ENCODE data around the gene HAUS3. TPM values are rescaled to one million over a fixed set of nuclear protein-coding genes. Genes with fewer than 3 reads are reported as not detected.

Gene HAUS3, protein sequence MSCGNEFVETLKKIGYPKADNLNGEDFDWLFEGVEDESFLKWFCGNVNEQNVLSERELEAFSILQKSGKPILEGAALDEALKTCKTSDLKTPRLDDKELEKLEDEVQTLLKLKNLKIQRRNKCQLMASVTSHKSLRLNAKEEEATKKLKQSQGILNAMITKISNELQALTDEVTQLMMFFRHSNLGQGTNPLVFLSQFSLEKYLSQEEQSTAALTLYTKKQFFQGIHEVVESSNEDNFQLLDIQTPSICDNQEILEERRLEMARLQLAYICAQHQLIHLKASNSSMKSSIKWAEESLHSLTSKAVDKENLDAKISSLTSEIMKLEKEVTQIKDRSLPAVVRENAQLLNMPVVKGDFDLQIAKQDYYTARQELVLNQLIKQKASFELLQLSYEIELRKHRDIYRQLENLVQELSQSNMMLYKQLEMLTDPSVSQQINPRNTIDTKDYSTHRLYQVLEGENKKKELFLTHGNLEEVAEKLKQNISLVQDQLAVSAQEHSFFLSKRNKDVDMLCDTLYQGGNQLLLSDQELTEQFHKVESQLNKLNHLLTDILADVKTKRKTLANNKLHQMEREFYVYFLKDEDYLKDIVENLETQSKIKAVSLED
- 100 to 1,000 TPM; 143 to 148 TPM for total RNA-seq
- 24.9 TPM for polyA plus RNA-seq (2013, experiment 1 of 2)
- 37.6 TPM for polyA plus RNA-seq (2013, experiment 2 of 2)
- 5.8 to 61.2 (median 19.4) reads per million in 172 experiments for total RNA-seq

DNA sequence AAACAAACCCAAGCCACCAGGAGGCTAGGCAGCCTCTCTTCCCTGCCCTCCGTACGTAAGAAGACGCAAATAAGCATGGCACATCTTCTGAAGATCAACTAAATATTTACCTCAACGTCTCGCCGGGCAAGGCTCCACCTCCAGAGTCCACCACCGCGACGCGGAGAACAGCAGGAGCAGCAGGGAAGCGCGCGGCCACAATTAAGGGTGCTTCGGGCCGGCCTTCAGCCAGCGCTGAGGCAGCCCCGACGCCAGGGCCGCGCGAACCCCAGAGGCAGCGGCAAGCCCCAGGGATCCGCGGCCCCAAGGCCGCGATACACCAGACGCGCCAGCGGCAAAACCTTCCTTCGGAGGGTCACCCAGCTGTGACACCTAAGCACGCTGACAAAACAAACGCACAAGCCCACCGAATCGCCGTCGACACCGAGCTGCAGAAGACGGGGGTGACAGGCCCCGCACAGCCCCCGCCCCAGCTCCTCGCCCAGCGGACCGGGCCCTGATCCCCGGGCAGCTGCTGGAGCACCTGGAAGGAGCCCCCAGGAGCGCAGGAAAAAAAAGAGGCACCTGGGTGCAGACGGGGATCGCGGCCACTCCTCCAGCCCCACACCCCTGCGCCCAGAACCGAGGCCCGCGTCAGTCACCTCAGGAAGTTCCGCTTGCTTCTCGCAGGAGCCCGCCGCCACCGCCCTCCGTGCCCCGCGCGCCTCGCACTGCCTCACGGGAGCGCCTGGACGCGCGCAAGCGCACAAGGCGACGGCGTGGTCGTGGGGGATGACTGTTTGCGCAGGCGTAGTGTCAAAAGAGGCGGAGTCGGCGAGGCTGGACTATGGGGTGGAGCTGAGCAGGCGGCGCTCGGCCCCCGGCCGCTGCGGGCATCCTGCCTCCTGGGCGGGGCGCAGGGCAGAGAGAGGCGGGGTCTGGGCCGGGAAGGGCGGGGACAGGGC lies at the start of gene HAUS3, which contains the start of gene POLN:
Gene HAUS3, minus strand, starts transcription at position 712 of the 944 bp plus-strand sequence. CDS start 1,175 bp downstream, outside the sequence.
Gene POLN, minus strand, starts transcription at position 712 of the 944 bp plus-strand sequence. CDS start 12,890 bp downstream, outside the sequence.
- H3K4me1 ChIP-seq (ENCODE audit: insufficient read depth, low read length) = peaks cover 30% of the 10 kb centered on the region
- intact Hi-C loops (cut with DNase I, micrococcal nuclease) = loop anchor here (1.0 to 10.0 kb wide), 15 partner anchors 20 to 1293 kb away; partner anchors contain the start of genes FAM193A (in 2 of the 2), CFAP99 (in 1 of the 2), GRK4 (in 1 of the 2) and HTT (in 1 of the 2)

DNA sequence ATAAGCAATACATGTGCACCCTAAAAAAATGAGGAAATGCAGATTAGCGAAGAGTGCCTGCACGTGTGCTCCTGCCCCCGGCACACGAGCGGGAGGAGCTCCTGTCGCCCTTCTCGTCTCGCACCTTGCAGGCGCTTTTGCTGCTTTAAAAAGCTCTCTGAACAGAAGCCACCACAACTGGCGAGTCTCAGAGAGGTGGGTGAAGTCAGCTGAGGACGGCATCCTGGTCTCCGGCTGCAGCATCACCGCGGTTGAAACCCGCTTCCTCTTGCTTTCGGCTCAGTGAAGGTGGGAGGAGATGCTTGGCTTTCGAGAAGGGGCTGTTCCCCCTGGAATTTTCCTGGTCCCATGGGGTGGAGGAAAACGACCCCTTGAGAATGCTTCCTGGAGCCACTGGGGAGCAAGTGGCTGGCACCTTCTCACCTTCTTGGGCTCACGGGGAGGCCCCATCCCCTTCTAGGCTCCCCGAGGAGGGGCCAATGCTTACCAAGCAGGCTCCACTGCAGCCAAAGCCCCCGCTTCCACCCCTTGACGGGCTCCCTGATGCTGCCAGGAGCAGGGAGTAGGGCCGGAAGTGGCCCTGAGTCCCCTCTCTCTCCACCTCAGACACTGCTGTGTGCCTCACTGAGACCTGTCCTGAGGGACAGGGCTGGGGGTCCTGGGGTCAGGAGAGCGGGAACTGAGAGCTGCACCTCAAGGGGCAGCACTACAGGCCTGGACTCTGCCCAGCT lies 49.2 kb upstream of the HAUS3 start:
- no peaks in the 10 kb centered on the region for H3K9me3 Mint-ChIP-seq
- ATAC-seq (ENCODE audit: poor library complexity) (peak; percentile 94), DNase-seq (peak; percentile 68 to 95 (median 77))
- POLR2A ChIA-PET = interaction anchor here (0.9 to 3.0 kb wide), 9 partner anchors 9 to 128 kb away, joined by 3 to 51 read pairs (median 11); partner anchors contain the start of genes CFAP99, MXD4 and ZFYVE28
- Histone ChIP-seq H3K36me3 (ENCODE audit: insufficient read depth, low read length) (peaks cover 4% of the 10 kb centered on the region), H3K4me3 (ENCODE audit: low read length) (peak overlapping the region; percentile 19), H3K4me1 (ENCODE audit: insufficient read depth, low read length) (peaks cover 60% of the 10 kb centered on the region), H3K9me3 (ENCODE audit: control insufficient read depth in 1 of 2, insufficient read depth in 1 of 2, low read length in 2 of 2) (no peaks in the 10 kb centered on the region), H3K27me3 (ENCODE audit: control insufficient read depth in 1 of 2, insufficient read depth in 2 of 2, low read length in 2 of 2) (no peaks in the 10 kb centered on the region), H3K27ac (ENCODE audit: low read depth in 1 of 2, low read length in 2 of 2) (peak overlapping the region; percentile 85 to 91)
- H3K27me3 Mint-ChIP-seq = no peaks in the 10 kb centered on the region
- H3K27ac Mint-ChIP-seq = peak overlapping the region; percentile 100
- peaks cover 11% of the 10 kb centered on the region for H3K36me3 Mint-ChIP-seq (ENCODE audit: low read depth)
- H3K4me3 Mint-ChIP-seq = peak overlapping the region; percentile 90
- TF ChIP-seq, protein P1, sequence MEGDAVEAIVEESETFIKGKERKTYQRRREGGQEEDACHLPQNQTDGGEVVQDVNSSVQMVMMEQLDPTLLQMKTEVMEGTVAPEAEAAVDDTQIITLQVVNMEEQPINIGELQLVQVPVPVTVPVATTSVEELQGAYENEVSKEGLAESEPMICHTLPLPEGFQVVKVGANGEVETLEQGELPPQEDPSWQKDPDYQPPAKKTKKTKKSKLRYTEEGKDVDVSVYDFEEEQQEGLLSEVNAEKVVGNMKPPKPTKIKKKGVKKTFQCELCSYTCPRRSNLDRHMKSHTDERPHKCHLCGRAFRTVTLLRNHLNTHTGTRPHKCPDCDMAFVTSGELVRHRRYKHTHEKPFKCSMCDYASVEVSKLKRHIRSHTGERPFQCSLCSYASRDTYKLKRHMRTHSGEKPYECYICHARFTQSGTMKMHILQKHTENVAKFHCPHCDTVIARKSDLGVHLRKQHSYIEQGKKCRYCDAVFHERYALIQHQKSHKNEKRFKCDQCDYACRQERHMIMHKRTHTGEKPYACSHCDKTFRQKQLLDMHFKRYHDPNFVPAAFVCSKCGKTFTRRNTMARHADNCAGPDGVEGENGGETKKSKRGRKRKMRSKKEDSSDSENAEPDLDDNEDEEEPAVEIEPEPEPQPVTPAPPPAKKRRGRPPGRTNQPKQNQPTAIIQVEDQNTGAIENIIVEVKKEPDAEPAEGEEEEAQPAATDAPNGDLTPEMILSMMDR (IDR thresholded peaks at IDR 0.05) = no peak
- CTCF ChIA-PET = interaction anchor here (0.9 to 2.0 kb wide), 4 partner anchors 9 to 151 kb away, joined by 3 to 10 read pairs (median 8); partner anchors contain the start of genes CFAP99 and ZFYVE28
- H3K4me1 Mint-ChIP-seq (ENCODE audit: low read depth) = peaks cover 56% of the 10 kb centered on the region
- intact Hi-C loops (cut with DNase I, micrococcal nuclease) = loop anchor here in 1 of 2 experiments (1.0 kb wide), 2 partner anchors 9 to 29 kb away; partner anchors contain the start of gene MXD4

More for the DNA sequence above, at the start of gene HAUS3, which contains the start of gene POLN:
- DNase-seq = peak; percentile 98 to 100 (median 99)
- H3K9me3 ChIP-seq (ENCODE audit: control insufficient read depth in 1 of 2, insufficient read depth in 1 of 2, low read length in 2 of 2) = no peaks in the 10 kb centered on the region
- peaks cover 31% of the 10 kb centered on the region for H3K36me3 ChIP-seq (ENCODE audit: insufficient read depth, low read length)
- POLR2A ChIA-PET = interaction anchor here (0.7 to 4.9 kb wide), 21 partner anchors 8 to 721 kb away, joined by 3 to 84 read pairs (median 9); partner anchors contain the start of genes CFAP99, FAM193A, MXD4 and RNF4
- peak within 1 kb of the TSS; percentile 92 for H3K4me3 Mint-ChIP-seq
- no peaks in the 10 kb centered on the region for H3K27me3 Mint-ChIP-seq
- H3K27ac ChIP-seq (ENCODE audit: low read depth in 1 of 2, low read length in 2 of 2) = peak within 1 kb of the TSS; percentile 84 to 88
- H3K4me1 Mint-ChIP-seq (ENCODE audit: low read depth) = peaks cover 70% of the 10 kb centered on the region
- peak; percentile 87 for ATAC-seq (ENCODE audit: poor library complexity)
- TF ChIP-seq, protein P1 (IDR thresholded peaks at IDR 0.05) = no peak
- CTCF ChIA-PET = interaction anchor here (0.8 to 5.7 kb wide), 7 partner anchors 21 to 200 kb away, joined by 3 to 38 read pairs (median 6); partner anchors contain the start of genes CFAP99, MXD4 and ZFYVE28
- no peaks in the 10 kb centered on the region for H3K9me3 Mint-ChIP-seq
- H3K4me3 ChIP-seq (ENCODE audit: low read length) = peak within 1 kb of the TSS; percentile 95
- H3K27ac Mint-ChIP-seq = peak within 1 kb of the TSS; percentile 95
- H3K27me3 ChIP-seq (ENCODE audit: control insufficient read depth in 1 of 2, insufficient read depth in 2 of 2, low read length in 2 of 2) = no peaks in the 10 kb centered on the region
- peaks cover 48% of the 10 kb centered on the region for H3K36me3 Mint-ChIP-seq (ENCODE audit: low read depth)

All from CD4-positive, alpha-beta T cell (primary cell).